OCI-LY1 (cell line): Measurements from ENCODE around the gene TNS4.

Experiments
- H2AFZ ChIP-seq: fragments of 200-600 bp; sonication (generic), shearing (Covaris generic); 2 replicates; pipeline ENCODE4 v1.6.0; 2014; ENCODE audit warnings: antibody characterized with exemption, mild to moderate bottlenecking, low read length
- H3F3A ChIP-seq: fragments of 200-600 bp; sonication (generic), shearing (Covaris generic); 2 replicates; pipeline ENCODE4 v1.6.0; 2014; ENCODE audit warnings: mild to moderate bottlenecking, antibody characterized with exemption, low read length, moderate library complexity; ENCODE audit not compliant: insufficient read depth
- H3K27ac ChIP-seq: fragments of 200-600 bp; sonication (generic); 2 replicates; pipeline ENCODE4 v1.5.1; 2014; ENCODE audit warnings: low read length, mixed run types, mild to moderate bottlenecking, low read depth; ENCODE audit not compliant: poor library complexity, severe bottlenecking
- H3K27me3 ChIP-seq: fragments of 200-600 bp; sonication (generic); 2 replicates; pipeline ENCODE4 v1.6.0; 2014; ENCODE audit warnings: antibody characterized with exemption, mild to moderate bottlenecking, low read length, moderate library complexity; ENCODE audit not compliant: insufficient read depth
- H3K36me3 ChIP-seq: fragments of 200-600 bp; sonication (generic); 2 replicates; pipeline ENCODE4 v1.6.1; 2014; ENCODE audit warnings: mild to moderate bottlenecking, antibody characterized with exemption, low read length, moderate library complexity, mixed read lengths; ENCODE audit not compliant: insufficient read depth
- H3K4me1 ChIP-seq: fragments of 200-600 bp; sonication (generic); 2 replicates; pipeline ENCODE4 v1.5.1; 2014; ENCODE audit warnings: mild to moderate bottlenecking, low read length, moderate library complexity; ENCODE audit not compliant: insufficient read depth, severe bottlenecking
- H3K4me2 ChIP-seq: fragments of 200-600 bp; sonication (generic), shearing (Covaris generic); 2 replicates; pipeline ENCODE4 v1.6.1; 2014; ENCODE audit warnings: low read length
- H3K4me3 ChIP-seq: fragments of 200-600 bp; sonication (generic); 2 replicates; pipeline ENCODE4 v1.5.1; 2014; ENCODE audit warnings: low read length, low read depth, mild to moderate bottlenecking, mixed read lengths; ENCODE audit not compliant: poor library complexity, severe bottlenecking
- H3K79me2 ChIP-seq: fragments of 200-600 bp; shearing (Covaris generic); 2 replicates; pipeline ENCODE4 v1.6.1; 2016; ENCODE audit warnings: mixed run types, low read length, mixed read lengths; ENCODE audit not compliant: insufficient read depth
- H3K9ac ChIP-seq: fragments of 200-600 bp; sonication (generic), shearing (Covaris generic); 2 replicates; pipeline ENCODE4 v1.6.1; 2014; ENCODE audit warnings: mild to moderate bottlenecking, low read length, mixed read lengths
- H3K9me2 ChIP-seq: fragments of 200-600 bp; sonication (generic), shearing (Covaris generic); 2 replicates; pipeline ENCODE4 v1.6.1; 2014; ENCODE audit warnings: low read depth, mild to moderate bottlenecking, low read length, mixed read lengths
- H3K9me3 ChIP-seq: fragments of 200-600 bp; shearing (Covaris generic); 2 replicates; pipeline ENCODE4 v1.6.1; 2014; ENCODE audit warnings: low read length, mixed read lengths
- H4K20me1 ChIP-seq: fragments of 200-600 bp; sonication (generic), shearing (Covaris generic); 2 replicates; pipeline ENCODE4 v1.6.0; 2016; ENCODE audit warnings: mild to moderate bottlenecking, low read length; ENCODE audit not compliant: insufficient read depth
- CTCF ChIP-seq: fragments of 200-600 bp; sonication (generic), shearing (Covaris generic); IDR thresholded peaks from 2 replicates; pipeline ENCODE4 v1.5.1; 2017; ENCODE audit warnings: mild to moderate bottlenecking, antibody characterized with exemption, low read length, moderate library complexity, mixed read lengths
- EZH2 ChIP-seq: fragments of 200-600 bp; sonication (generic), shearing (Covaris generic); IDR thresholded peaks from 2 replicates; pipeline ENCODE4 v1.8.0; 2017; ENCODE audit warnings: borderline replicate concordance, mixed run types, mild to moderate bottlenecking, antibody characterized with exemption, low read length, moderate library complexity, mixed read lengths

TNS4 gene

GRCh38 chr17:40466298-40466971 is 35.0 kb downstream of the TNS4 start:
- Histone ChIP-seq H3K4me1 (no peaks in the 10 kb centered on the region), H3K9me3 (no peaks in the 10 kb centered on the region), H3K4me2 (no peak overlapping the region), H3F3A (no peaks in the 10 kb centered on the region), H3K27ac (no peak overlapping the region), H3K79me2 (no peaks in the 10 kb centered on the region), H2AFZ (no peak overlapping the region), H4K20me1 (no peaks in the 10 kb centered on the region), H3K27me3 (peaks cover 4% of the 10 kb centered on the region; the same call in 1 of the 2 replicates), H3K36me3 (no peaks in the 10 kb centered on the region; the same call in 1 of the 2 replicates), H3K4me3 (no peak overlapping the region), H3K9ac (no peak overlapping the region), H3K9me2 (no peaks in the 10 kb centered on the region)
- TF ChIP-seq CTCF = no peak
- TF ChIP-seq EZH2 = no peak

- no peak overlapping the region for H3K4me2 ChIP-seq
- TF ChIP-seq CTCF (no peak), EZH2 (no peak)
- H3K4me1 ChIP-seq = no peaks in the 10 kb centered on the region
- no peak overlapping the region for H3K4me3 ChIP-seq
- H3K9ac ChIP-seq = no peak overlapping the region
- H3K36me3 ChIP-seq = no peaks in the 10 kb centered on the region
- peaks cover 2% of the 10 kb centered on the region; the same call in 1 of the 2 replicates for H3K27me3 ChIP-seq
- no peaks in the 10 kb centered on the region for H3K79me2 ChIP-seq
- no peaks in the 10 kb centered on the region for H4K20me1 ChIP-seq
- H3K9me3 ChIP-seq = no peaks in the 10 kb centered on the region
- no peak overlapping the region for H3K27ac ChIP-seq
- H3K9me2 ChIP-seq = no peaks in the 10 kb centered on the region
- no peaks in the 10 kb centered on the region for H3F3A ChIP-seq
- H2AFZ ChIP-seq = no peak overlapping the region
These were observed 37.0 kb downstream of the TNS4 start for GRCh38 chr17:40464392-40464855.

GRCh38 chr17:40463122-40463550 is 38.3 kb downstream of the TNS4 start:
- Histone ChIP-seq H3K36me3 (no peaks in the 10 kb centered on the region), H3K4me1 (no peaks in the 10 kb centered on the region), H3F3A (no peaks in the 10 kb centered on the region), H3K79me2 (no peaks in the 10 kb centered on the region), H3K9me2 (no peaks in the 10 kb centered on the region), H3K27me3 (no peaks in the 10 kb centered on the region), H3K9me3 (no peaks in the 10 kb centered on the region), H3K4me3 (no peak overlapping the region), H3K9ac (no peak overlapping the region), H3K4me2 (no peak overlapping the region), H4K20me1 (no peaks in the 10 kb centered on the region), H2AFZ (no peak overlapping the region), H3K27ac (no peak overlapping the region)
- TF ChIP-seq EZH2 = no peak
- no peak for TF ChIP-seq CTCF
